Endothelial cell (in vitro differentiated cells): Measurements from ENCODE around the gene CPED1. TPM values are rescaled to one million over a fixed set of nuclear protein-coding genes. Genes with fewer than 3 reads are reported as not detected.

Source experiments
- DNase-seq: peaks from one replicate; pipeline ENCODE4 v3.0.0; 2021; ENCODE audit warnings: low spot score
- H3K27ac Mint-ChIP-seq: one replicate; pipeline ENCODE4 v1.8.0; 2021; ENCODE audit warnings: mixed read lengths, inconsistent platforms; ENCODE audit not compliant: unreplicated experiment
- H3K27me3 Mint-ChIP-seq: one replicate; pipeline ENCODE4 v1.8.0; 2021; ENCODE audit warnings: mild to moderate bottlenecking, moderate library complexity, mixed read lengths, inconsistent platforms; ENCODE audit not compliant: unreplicated experiment
- H3K36me3 Mint-ChIP-seq: one replicate; pipeline ENCODE4 v1.8.0; 2021; ENCODE audit warnings: mild to moderate bottlenecking, low read depth, mixed read lengths, inconsistent platforms; ENCODE audit not compliant: unreplicated experiment
- H3K4me1 Mint-ChIP-seq: one replicate; pipeline ENCODE4 v1.8.0; 2021; ENCODE audit warnings: mild to moderate bottlenecking, mixed read lengths, inconsistent platforms; ENCODE audit not compliant: unreplicated experiment
- H3K4me3 Mint-ChIP-seq: one replicate; pipeline ENCODE4 v1.8.0; 2021; ENCODE audit warnings: mild to moderate bottlenecking, mixed read lengths, inconsistent platforms; ENCODE audit not compliant: unreplicated experiment
- H3K9me3 Mint-ChIP-seq: one replicate; pipeline ENCODE4 v1.8.0; 2021; ENCODE audit warnings: mixed read lengths, inconsistent platforms; ENCODE audit not compliant: unreplicated experiment
- CTCF ChIP-seq: fragments of 200-600 bp; sonication (generic); IDR thresholded peaks from one replicate; pipeline ENCODE4 v1.5.0; 2021; ENCODE audit warnings: antibody characterized with exemption; ENCODE audit not compliant: unreplicated experiment
- total RNA-seq: library from RNA; stranded (reverse); fragmentation: NEBNext Ultra II Directional; extraction: Animal tissue kit (Norgen Biotek cat#: 25700); gene quantifications from one replicate; pipeline ENCODE4 v1.2.1, GENCODE V29; 2021; ENCODE audit not compliant: unreplicated experiment

Gene CPED1
- total RNA-seq, 1 donor from 2014 or later: 1.8 TPM

- Mint-ChIP-seq H3K27ac (no peak overlapping the region), H3K9me3 (no peaks in the 10 kb centered on the region), H3K4me1 (peaks cover 6% of the 10 kb centered on the region)
Measured at GRCh38 chr7:120995654-120996053, 7.1 kb downstream of the CPED1 start.

GRCh38 chr7:120996333-120996987 lies 7.9 kb downstream of the CPED1 start:
- Mint-ChIP-seq H3K36me3 (no peaks in the 10 kb centered on the region), H3K27me3 (peaks cover 2% of the 10 kb centered on the region), H3K4me1 (peaks cover 6% of the 10 kb centered on the region), H3K4me3 (no peak overlapping the region), H3K9me3 (no peaks in the 10 kb centered on the region), H3K27ac (no peak overlapping the region)
- no peak for TF ChIP-seq CTCF
- DNase-seq: no peak

More at GRCh38 chr7:120995654-120996053, 7.1 kb downstream of the CPED1 start:
- H3K27me3 Mint-ChIP-seq: peaks cover 2% of the 10 kb centered on the region
- DNase-seq: no peak
- H3K36me3 Mint-ChIP-seq: no peaks in the 10 kb centered on the region
- no peak overlapping the region for H3K4me3 Mint-ChIP-seq
- TF ChIP-seq CTCF: no peak

GRCh38 chr7:120996988-120997345 lies 8.5 kb downstream of the CPED1 start:
- Mint-ChIP-seq H3K4me1 (peaks cover 6% of the 10 kb centered on the region), H3K36me3 (no peaks in the 10 kb centered on the region)

GRCh38 chr7:120997882-120998474 lies 9.5 kb downstream of the CPED1 start:
- Mint-ChIP-seq H3K27ac (no peak overlapping the region), H3K4me3 (no peak overlapping the region), H3K9me3 (no peaks in the 10 kb centered on the region), H3K4me1 (peaks cover 11% of the 10 kb centered on the region), H3K36me3 (no peaks in the 10 kb centered on the region), H3K27me3 (peaks cover 2% of the 10 kb centered on the region)
- DNase-seq: no peak
- no peak for TF ChIP-seq CTCF

More at GRCh38 chr7:120996988-120997345, 8.5 kb downstream of the CPED1 start:
- Mint-ChIP-seq H3K4me3 (no peak overlapping the region), H3K27me3 (peaks cover 2% of the 10 kb centered on the region), H3K27ac (no peak overlapping the region), H3K9me3 (no peaks in the 10 kb centered on the region)
- TF ChIP-seq CTCF: no peak
- DNase-seq: no peak

GRCh38 chr7:120998520-120998919 lies 10.0 kb downstream of the CPED1 start:
- no peak for TF ChIP-seq CTCF
- peaks cover 15% of the 10 kb centered on the region for H3K4me1 Mint-ChIP-seq
- no peaks in the 10 kb centered on the region for H3K36me3 Mint-ChIP-seq
- no peak overlapping the region for H3K27ac Mint-ChIP-seq
- H3K4me3 Mint-ChIP-seq: no peak overlapping the region
- no peak for DNase-seq
- H3K27me3 Mint-ChIP-seq: peaks cover 2% of the 10 kb centered on the region
- no peaks in the 10 kb centered on the region for H3K9me3 Mint-ChIP-seq
